Measurements from ENCODE around the gene CDKN1B.

The CDKN1B gene

DNA sequence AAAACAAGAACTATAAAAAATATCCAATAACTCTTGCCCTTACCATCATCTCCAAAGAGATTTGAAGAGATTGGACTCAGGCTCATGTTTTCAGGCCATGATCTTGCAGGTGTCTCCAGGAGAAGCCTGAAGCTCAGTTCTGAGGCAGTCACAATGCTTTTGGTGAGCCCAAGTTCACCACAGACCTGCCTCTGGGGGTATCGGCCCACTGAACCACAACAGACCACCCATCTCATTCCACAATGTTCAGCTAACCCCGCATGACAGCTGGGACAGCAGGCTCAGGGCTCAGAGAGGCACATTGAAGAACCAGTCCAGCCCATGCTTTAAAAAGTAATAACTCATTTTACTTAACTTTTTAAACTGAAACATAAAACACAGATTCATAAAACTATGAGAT, 40.0 kb downstream of the CDKN1B start:
- TF ChIP-seq ZNF560 (tag by site-specific recombination; IDR thresholded peaks at IDR 0.05; ENCODE audit: borderline replicate concordance): no peak
- TF ChIP-seq ZFHX2 (tag by site-specific recombination; conservative IDR thresholded peaks at IDR 0.05): no peak
- TF ChIP-seq ZNF529 (tag by site-specific recombination; IDR thresholded peaks at IDR 0.05; ENCODE audit: insufficient replicate concordance): no peak
- TF ChIP-seq, protein P1, sequence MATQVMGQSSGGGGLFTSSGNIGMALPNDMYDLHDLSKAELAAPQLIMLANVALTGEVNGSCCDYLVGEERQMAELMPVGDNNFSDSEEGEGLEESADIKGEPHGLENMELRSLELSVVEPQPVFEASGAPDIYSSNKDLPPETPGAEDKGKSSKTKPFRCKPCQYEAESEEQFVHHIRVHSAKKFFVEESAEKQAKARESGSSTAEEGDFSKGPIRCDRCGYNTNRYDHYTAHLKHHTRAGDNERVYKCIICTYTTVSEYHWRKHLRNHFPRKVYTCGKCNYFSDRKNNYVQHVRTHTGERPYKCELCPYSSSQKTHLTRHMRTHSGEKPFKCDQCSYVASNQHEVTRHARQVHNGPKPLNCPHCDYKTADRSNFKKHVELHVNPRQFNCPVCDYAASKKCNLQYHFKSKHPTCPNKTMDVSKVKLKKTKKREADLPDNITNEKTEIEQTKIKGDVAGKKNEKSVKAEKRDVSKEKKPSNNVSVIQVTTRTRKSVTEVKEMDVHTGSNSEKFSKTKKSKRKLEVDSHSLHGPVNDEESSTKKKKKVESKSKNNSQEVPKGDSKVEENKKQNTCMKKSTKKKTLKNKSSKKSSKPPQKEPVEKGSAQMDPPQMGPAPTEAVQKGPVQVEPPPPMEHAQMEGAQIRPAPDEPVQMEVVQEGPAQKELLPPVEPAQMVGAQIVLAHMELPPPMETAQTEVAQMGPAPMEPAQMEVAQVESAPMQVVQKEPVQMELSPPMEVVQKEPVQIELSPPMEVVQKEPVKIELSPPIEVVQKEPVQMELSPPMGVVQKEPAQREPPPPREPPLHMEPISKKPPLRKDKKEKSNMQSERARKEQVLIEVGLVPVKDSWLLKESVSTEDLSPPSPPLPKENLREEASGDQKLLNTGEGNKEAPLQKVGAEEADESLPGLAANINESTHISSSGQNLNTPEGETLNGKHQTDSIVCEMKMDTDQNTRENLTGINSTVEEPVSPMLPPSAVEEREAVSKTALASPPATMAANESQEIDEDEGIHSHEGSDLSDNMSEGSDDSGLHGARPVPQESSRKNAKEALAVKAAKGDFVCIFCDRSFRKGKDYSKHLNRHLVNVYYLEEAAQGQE (tag by site-specific recombination; IDR thresholded peaks at IDR 0.05): no peak
- no peak for TF ChIP-seq ZNF138 (tag by site-specific recombination; IDR thresholded peaks at IDR 0.05; ENCODE audit: borderline replicate concordance)
- TF ChIP-seq ZNF157 (tag by site-specific recombination; IDR thresholded peaks at IDR 0.05): no peak
- TF ChIP-seq ZNF555 (tag by site-specific recombination; conservative IDR thresholded peaks at IDR 0.05): no peak
- no peak for TF ChIP-seq ZEB2 (tag by site-specific recombination; IDR thresholded peaks at IDR 0.05)
- H3K36me3 ChIP-seq (ENCODE audit: control insufficient read depth in 2 of 2, insufficient read depth in 1 of 2, low read length in 2 of 2): no peaks in the 10 kb centered on the region
- H3K4me3 ChIP-seq (ENCODE audit: low read depth, low read length): no peak overlapping the region
- H3K9me3 ChIP-seq (ENCODE audit: control insufficient read depth, insufficient read depth, low read depth, low read length): no peaks in the 10 kb centered on the region
- POLR2A ChIA-PET: interaction anchor here (0.6 kb wide), 1 partner anchor 15 kb away, joined by 3 read pairs; no protein-coding TSS in a partner anchor
- H3K27ac ChIP-seq (ENCODE audit: extremely low read depth, low read depth, low read length): no peak overlapping the region
- H3K4me1 ChIP-seq (ENCODE audit: control insufficient read depth, insufficient read depth, low read length): no peaks in the 10 kb centered on the region
- CTCF ChIA-PET: interaction anchor here (0.8 kb wide), 1 partner anchor 20 kb away, joined by 5 read pairs; no protein-coding TSS in a partner anchor

DNA sequence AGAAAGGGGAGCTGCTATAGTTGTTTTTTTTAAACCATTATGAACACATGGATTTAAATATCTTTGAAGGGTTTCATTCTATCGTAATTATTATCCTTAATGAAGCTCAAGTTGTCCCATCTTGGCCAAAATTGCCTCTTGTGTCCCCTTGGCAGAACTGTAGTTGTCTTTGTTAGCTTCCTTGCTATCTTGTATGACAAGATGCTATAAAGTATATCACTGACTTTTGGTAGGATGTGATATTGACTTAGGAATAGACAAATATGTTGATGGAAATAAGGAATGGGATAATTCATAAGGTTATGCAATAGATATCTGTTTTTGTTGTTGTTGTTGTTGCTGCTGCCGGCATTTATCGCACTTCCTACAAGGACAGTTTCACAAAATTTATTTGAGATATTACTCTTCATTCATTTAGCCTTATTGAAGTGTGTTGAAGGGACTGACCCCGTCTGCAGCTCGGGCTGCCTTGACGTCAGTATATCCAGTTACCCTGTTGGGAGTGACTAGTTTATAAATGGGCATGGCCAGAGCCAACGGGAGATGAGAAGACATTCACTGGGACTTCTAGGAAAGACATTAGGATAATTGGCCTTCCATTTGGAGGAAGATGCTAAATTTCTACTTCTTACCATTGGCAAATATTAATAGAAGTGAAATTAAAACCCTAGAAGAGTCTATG, 42.2 kb downstream of the CDKN1B start:
- Histone ChIP-seq H3K36me3 (ENCODE audit: control insufficient read depth in 2 of 2, insufficient read depth in 1 of 2, low read length in 2 of 2) (no peaks in the 10 kb centered on the region), H3K27ac (ENCODE audit: extremely low read depth, low read depth, low read length) (no peak overlapping the region), H3K4me3 (ENCODE audit: low read depth, low read length) (no peak overlapping the region), H3K4me1 (ENCODE audit: control insufficient read depth, insufficient read depth, low read length) (no peaks in the 10 kb centered on the region), H3K9me3 (ENCODE audit: control insufficient read depth, insufficient read depth, low read depth, low read length) (no peaks in the 10 kb centered on the region)
- CTCF ChIA-PET: no interaction called here
- POLR2A ChIA-PET: no interaction called here
- no peak for TF ChIP-seq ZNF76 (tag by site-specific recombination; IDR thresholded peaks at IDR 0.05; ENCODE audit: borderline replicate concordance, low read depth)
- TF ChIP-seq KLF10 (tag by site-specific recombination; IDR thresholded peaks at IDR 0.05): no peak
- no peak for TF ChIP-seq ZNF560 (tag by site-specific recombination; IDR thresholded peaks at IDR 0.05; ENCODE audit: borderline replicate concordance)
- no peak for TF ChIP-seq ZNF112 (tag by site-specific recombination; IDR thresholded peaks at IDR 0.05)
- TF ChIP-seq ZNF558 (tag by site-specific recombination; IDR thresholded peaks at IDR 0.05): no peak
- TF ChIP-seq MYNN (tag by site-specific recombination; IDR thresholded peaks at IDR 0.05; ENCODE audit: borderline replicate concordance): no peak
- TF ChIP-seq, protein P2, sequence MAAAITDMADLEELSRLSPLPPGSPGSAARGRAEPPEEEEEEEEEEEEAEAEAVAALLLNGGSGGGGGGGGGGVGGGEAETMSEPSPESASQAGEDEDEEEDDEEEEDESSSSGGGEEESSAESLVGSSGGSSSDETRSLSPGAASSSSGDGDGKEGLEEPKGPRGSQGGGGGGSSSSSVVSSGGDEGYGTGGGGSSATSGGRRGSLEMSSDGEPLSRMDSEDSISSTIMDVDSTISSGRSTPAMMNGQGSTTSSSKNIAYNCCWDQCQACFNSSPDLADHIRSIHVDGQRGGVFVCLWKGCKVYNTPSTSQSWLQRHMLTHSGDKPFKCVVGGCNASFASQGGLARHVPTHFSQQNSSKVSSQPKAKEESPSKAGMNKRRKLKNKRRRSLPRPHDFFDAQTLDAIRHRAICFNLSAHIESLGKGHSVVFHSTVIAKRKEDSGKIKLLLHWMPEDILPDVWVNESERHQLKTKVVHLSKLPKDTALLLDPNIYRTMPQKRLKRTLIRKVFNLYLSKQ (tag by site-specific recombination; IDR thresholded peaks at IDR 0.05; ENCODE audit: borderline replicate concordance): no peak
- TF ChIP-seq ZNF768 (tag by site-specific recombination; IDR thresholded peaks at IDR 0.05): no peak
- TF ChIP-seq, protein P3, sequence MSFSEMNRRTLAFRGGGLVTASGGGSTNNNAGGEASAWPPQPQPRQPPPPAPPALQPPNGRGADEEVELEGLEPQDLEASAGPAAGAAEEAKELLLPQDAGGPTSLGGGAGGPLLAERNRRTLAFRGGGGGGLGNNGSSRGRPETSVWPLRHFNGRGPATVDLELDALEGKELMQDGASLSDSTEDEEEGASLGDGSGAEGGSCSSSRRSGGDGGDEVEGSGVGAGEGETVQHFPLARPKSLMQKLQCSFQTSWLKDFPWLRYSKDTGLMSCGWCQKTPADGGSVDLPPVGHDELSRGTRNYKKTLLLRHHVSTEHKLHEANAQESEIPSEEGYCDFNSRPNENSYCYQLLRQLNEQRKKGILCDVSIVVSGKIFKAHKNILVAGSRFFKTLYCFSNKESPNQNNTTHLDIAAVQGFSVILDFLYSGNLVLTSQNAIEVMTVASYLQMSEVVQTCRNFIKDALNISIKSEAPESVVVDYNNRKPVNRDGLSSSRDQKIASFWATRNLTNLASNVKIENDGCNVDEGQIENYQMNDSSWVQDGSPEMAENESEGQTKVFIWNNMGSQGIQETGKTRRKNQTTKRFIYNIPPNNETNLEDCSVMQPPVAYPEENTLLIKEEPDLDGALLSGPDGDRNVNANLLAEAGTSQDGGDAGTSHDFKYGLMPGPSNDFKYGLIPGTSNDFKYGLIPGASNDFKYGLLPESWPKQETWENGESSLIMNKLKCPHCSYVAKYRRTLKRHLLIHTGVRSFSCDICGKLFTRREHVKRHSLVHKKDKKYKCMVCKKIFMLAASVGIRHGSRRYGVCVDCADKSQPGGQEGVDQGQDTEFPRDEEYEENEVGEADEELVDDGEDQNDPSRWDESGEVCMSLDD (tag by site-specific recombination; IDR thresholded peaks at IDR 0.05): no peak
- TF ChIP-seq, protein P4, sequence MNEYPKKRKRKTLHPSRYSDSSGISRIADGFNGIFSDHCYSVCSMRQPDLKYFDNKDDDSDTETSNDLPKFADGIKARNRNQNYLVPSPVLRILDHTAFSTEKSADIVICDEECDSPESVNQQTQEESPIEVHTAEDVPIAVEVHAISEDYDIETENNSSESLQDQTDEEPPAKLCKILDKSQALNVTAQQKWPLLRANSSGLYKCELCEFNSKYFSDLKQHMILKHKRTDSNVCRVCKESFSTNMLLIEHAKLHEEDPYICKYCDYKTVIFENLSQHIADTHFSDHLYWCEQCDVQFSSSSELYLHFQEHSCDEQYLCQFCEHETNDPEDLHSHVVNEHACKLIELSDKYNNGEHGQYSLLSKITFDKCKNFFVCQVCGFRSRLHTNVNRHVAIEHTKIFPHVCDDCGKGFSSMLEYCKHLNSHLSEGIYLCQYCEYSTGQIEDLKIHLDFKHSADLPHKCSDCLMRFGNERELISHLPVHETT (tag by site-specific recombination; IDR thresholded peaks at IDR 0.05): no peak
- TF ChIP-seq KLF7 (tag by site-specific recombination; IDR thresholded peaks at IDR 0.05; ENCODE audit: borderline replicate concordance): no peak
- TF ChIP-seq ZNF114 (tag by site-specific recombination; IDR thresholded peaks at IDR 0.05): no peak
- TF ChIP-seq SCRT2 (tag by site-specific recombination; IDR thresholded peaks at IDR 0.05): no peak
- no peak for TF ChIP-seq ZNF223 (tag by site-specific recombination; IDR thresholded peaks at IDR 0.05)
- no peak for TF ChIP-seq ZNF416 (tag by site-specific recombination; IDR thresholded peaks at IDR 0.05)
- TF ChIP-seq, protein P5, sequence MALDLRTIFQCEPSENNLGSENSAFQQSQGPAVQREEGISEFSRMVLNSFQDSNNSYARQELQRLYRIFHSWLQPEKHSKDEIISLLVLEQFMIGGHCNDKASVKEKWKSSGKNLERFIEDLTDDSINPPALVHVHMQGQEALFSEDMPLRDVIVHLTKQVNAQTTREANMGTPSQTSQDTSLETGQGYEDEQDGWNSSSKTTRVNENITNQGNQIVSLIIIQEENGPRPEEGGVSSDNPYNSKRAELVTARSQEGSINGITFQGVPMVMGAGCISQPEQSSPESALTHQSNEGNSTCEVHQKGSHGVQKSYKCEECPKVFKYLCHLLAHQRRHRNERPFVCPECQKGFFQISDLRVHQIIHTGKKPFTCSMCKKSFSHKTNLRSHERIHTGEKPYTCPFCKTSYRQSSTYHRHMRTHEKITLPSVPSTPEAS (tag by site-specific recombination; IDR thresholded peaks at IDR 0.05): no peak

All from HEK293 (cell line).